GM23338 (cell line): ENCODE data around the gene SARM1. TPM values are rescaled to one million over a fixed set of nuclear protein-coding genes. Genes with fewer than 3 reads are reported as not detected.

Source experiments
- ATAC-seq: fragments of 200-7000 bp; cut with Tn5 transposase; 3 replicates; pipeline ENCODE4 v1.9.1; 2020
- DNase-seq: peaks from one replicate; pipeline ENCODE4 v3.0.0-alpha.2; 2015; ENCODE audit warnings: low spot score
- H2AFZ ChIP-seq: fragments of 200-600 bp; sonication (generic); 2 replicates; pipeline ENCODE4 v1.8.0; 2016; ENCODE audit warnings: antibody characterized with exemption, mild to moderate bottlenecking, moderate library complexity
- H3F3A ChIP-seq: fragments of 200-600 bp; sonication (generic); replicated peaks from 2 replicates; pipeline ENCODE4 v1.8.0; 2017; ENCODE audit warnings: antibody characterized with exemption, mixed run types, low read depth
- H3K27ac ChIP-seq: fragments of 200-600 bp; sonication (generic); 2 replicates; pipeline ENCODE4 v1.6.1; 2016; ENCODE audit warnings: low read depth
- H3K27me3 ChIP-seq: fragments of 200-600 bp; sonication (generic); 2 replicates; pipeline ENCODE4 v1.8.0; 2016; ENCODE audit warnings: mild to moderate bottlenecking, mixed run types, moderate library complexity; ENCODE audit not compliant: insufficient read depth
- H3K36me3 ChIP-seq: fragments of 200-600 bp; sonication (generic); 2 replicates; pipeline ENCODE4 v1.8.0; 2016; ENCODE audit warnings: mild to moderate bottlenecking; ENCODE audit not compliant: insufficient read depth
- H3K4me1 ChIP-seq: fragments of 200-600 bp; sonication (generic); 2 replicates; pipeline ENCODE4 v1.8.0; 2016; ENCODE audit warnings: mild to moderate bottlenecking, moderate library complexity; ENCODE audit not compliant: insufficient read depth
- H3K4me2 ChIP-seq: fragments of 200-600 bp; sonication (generic); 2 replicates; pipeline ENCODE4 v1.7.1; 2017; ENCODE audit warnings: mixed run types
- H3K4me3 ChIP-seq: fragments of 200-600 bp; sonication (generic); 2 replicates; pipeline ENCODE4 v1.6.1; 2016; ENCODE audit warnings: mixed run types
- H3K79me2 ChIP-seq: fragments of 200-600 bp; sonication (generic); replicated peaks from 2 replicates; pipeline ENCODE4 v1.8.0; 2017; ENCODE audit warnings: mild to moderate bottlenecking; ENCODE audit not compliant: insufficient read depth
- H3K9me2 ChIP-seq: fragments of 200-600 bp; sonication (generic); 2 replicates; pipeline ENCODE4 v1.8.0; 2017; ENCODE audit not compliant: insufficient read depth
- H4K20me1 ChIP-seq: fragments of 200-600 bp; sonication (generic); replicated peaks from 2 replicates; pipeline ENCODE4 v1.8.0; 2017; ENCODE audit warnings: mild to moderate bottlenecking; ENCODE audit not compliant: insufficient read depth
- H3K27ac Mint-ChIP-seq: 2 replicates; pipeline ENCODE4 v1.8.0; 2020; ENCODE audit warnings: inconsistent platforms, mild to moderate bottlenecking, moderate library complexity, mixed read lengths
- H3K27me3 Mint-ChIP-seq: 3 replicates; pipeline ENCODE4 v1.8.0; 2022; ENCODE audit warnings: low read depth, mild to moderate bottlenecking, moderate library complexity, mixed read lengths, inconsistent platforms; ENCODE audit not compliant: insufficient read depth, poor library complexity
- H3K36me3 Mint-ChIP-seq: 3 replicates; pipeline ENCODE4 v1.8.0; 2021; ENCODE audit warnings: low read depth, mild to moderate bottlenecking, inconsistent platforms, moderate library complexity, mixed read lengths
- H3K4me1 Mint-ChIP-seq: 3 replicates; pipeline ENCODE4 v1.8.0; 2020; ENCODE audit warnings: mild to moderate bottlenecking, inconsistent platforms, mixed read lengths
- H3K4me3 Mint-ChIP-seq: 3 replicates; pipeline ENCODE4 v1.8.0; 2021; ENCODE audit warnings: moderate library complexity, mild to moderate bottlenecking, inconsistent platforms, mixed read lengths
- H3K9me3 Mint-ChIP-seq: 3 replicates; pipeline ENCODE4 v1.8.0; 2020; ENCODE audit warnings: moderate library complexity, mild to moderate bottlenecking, inconsistent platforms, mixed read lengths
- CREB1 ChIP-seq: fragments of 250-450 bp; sonication (Bioruptor Pico); IDR thresholded peaks from 2 replicates; pipeline ENCODE4 v1.5.0; 2020; ENCODE audit warnings: low read depth, mild to moderate bottlenecking, moderate library complexity
- EZH2 ChIP-seq: fragments of 200-600 bp; sonication (generic); IDR thresholded peaks from one replicate; pipeline ENCODE4 v1.8.0; 2017; ENCODE audit warnings: antibody characterized with exemption, mild to moderate bottlenecking, low read depth; ENCODE audit not compliant: unreplicated experiment
- JUNB ChIP-seq: IDR thresholded peaks from one replicate; pipeline ENCODE4 v1.6.1; 2016; ENCODE audit warnings: antibody characterized with exemption; ENCODE audit not compliant: unreplicated experiment
- NANOG ChIP-seq: IDR thresholded peaks from 2 replicates; pipeline ENCODE4 v1.6.1; 2016; ENCODE audit warnings: antibody characterized with exemption, borderline replicate concordance
- POLR2AphosphoS5 ChIP-seq: IDR thresholded peaks from 2 replicates; pipeline ENCODE4 v1.6.1; 2016; ENCODE audit warnings: antibody characterized with exemption, low read depth
- polyA plus RNA-seq: library from polyadenylated mRNA; unstranded; fragments of >200 nt; fragmentation: Nextera tagmentation; extraction: Ambion mirVana; gene quantifications from 2 replicates; pipeline ENCODE4 v1.2.1, GENCODE V29; 2016
- total RNA-seq: library from RNA; depleted of rRNA; stranded (reverse); fragments of >200 nt; shearing (Covaris generic); gene quantifications from 2 replicates; pipeline ENCODE4 v1.2.3, GENCODE V29; 2014
- TF ChIP-seq, protein P1 (sequence below): fragments of 250-450 bp; sonication (Bioruptor Pico); IDR thresholded peaks from 2 replicates; pipeline ENCODE4 v1.5.0; 2020; ENCODE audit warnings: mild to moderate bottlenecking, moderate library complexity
- TF ChIP-seq, protein P2 (sequence below): IDR thresholded peaks from 2 replicates; pipeline ENCODE4 v1.6.1; 2016; ENCODE audit warnings: antibody characterized with exemption

Gene SARM1
- total and polyA plus RNA-seq, 2 experiments from 2014 or later, result 0.89 to 15.3 TPM

- TF ChIP-seq POLR2AphosphoS5, result no peak
Measured at GRCh38 chr17:28350271-28350670, 21.2 kb upstream of the SARM1 start (continued).

DNA sequence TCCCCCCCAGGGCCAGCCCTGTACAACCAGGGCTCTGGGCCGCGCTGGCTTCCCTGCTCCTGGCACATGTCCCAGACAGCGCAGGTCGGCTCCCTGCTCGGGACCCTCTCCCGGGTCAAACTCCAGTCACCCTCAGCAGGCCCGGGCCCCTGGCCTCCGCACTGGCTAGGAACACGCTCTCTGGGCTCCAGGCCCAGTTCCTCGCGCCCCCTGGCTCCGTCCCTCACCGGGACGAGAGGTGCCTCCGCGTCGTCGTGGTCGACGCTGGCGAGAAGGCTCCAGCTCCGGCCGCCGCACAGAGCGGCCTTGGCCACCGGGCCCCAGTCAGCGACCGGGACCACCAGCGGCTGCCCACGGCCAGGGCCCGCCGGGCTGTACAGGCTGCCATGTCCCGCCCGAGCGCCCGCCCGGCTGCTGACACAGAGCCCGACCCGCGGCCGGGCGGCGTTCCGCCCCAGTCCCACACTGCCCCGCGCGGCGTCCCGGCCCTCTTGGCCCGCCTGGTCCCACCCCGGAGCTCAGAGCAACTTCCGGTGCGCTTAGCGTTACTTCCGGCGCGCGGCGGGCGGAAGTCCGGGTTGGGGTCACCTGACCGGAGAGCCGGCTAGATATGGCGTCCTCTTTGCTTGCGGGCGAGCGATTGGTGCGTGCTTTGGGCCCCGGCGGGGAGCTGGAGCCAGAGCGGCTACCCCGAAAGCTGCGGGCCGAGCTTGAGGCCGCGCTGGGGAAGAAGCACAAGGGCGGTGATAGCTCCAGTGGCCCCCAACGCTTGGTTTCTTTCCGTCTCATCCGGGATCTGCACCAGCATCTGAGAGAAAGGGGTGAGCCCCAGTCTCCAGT lies 14.2 kb upstream of the SARM1 start, which contains the start of gene POLDIP2:
Gene POLDIP2 (minus strand): TSS at position 467 of the 840 bp plus-strand sequence. CDS start 79 bp downstream, at position 388.
- Histone ChIP-seq H2AFZ (peak within 1 kb of the TSS; percentile 89), H3K36me3 (peaks cover 17% of the 10 kb centered on the region)

More for the DNA sequence above, 14.2 kb upstream of the SARM1 start, which contains the start of gene POLDIP2:
- Histone ChIP-seq H3K27ac (peak within 1 kb of the TSS; percentile 83), H4K20me1 (no peaks in the 10 kb centered on the region; the same call in 1 of the 2 replicates), H3K9me2 (no peaks in the 10 kb centered on the region), H3K4me3 (peak within 1 kb of the TSS; percentile 89), H3F3A (no peaks in the 10 kb centered on the region; the same call in 1 of the 2 replicates), H3K79me2 (peaks cover 24% of the 10 kb centered on the region), H3K4me2 (peak within 1 kb of the TSS; percentile 89), H3K27me3 (no peaks in the 10 kb centered on the region), H3K4me1 (peaks cover 13% of the 10 kb centered on the region)
- peak; percentile 97 for DNase-seq
- no peaks in the 10 kb centered on the region; the same call in 2 of the 3 replicates for H3K9me3 Mint-ChIP-seq
- peak; percentile 99 for ATAC-seq
- peak within 1 kb of the TSS; percentile 94 for H3K4me3 Mint-ChIP-seq
- TF ChIP-seq EZH2 (no peak), CREB1 (peak; percentile 83), JUNB (no peak), NANOG (no peak), POLR2AphosphoS5 (peak; percentile 68; the same call in 1 of the 2 replicates)
- TF ChIP-seq, protein P1, sequence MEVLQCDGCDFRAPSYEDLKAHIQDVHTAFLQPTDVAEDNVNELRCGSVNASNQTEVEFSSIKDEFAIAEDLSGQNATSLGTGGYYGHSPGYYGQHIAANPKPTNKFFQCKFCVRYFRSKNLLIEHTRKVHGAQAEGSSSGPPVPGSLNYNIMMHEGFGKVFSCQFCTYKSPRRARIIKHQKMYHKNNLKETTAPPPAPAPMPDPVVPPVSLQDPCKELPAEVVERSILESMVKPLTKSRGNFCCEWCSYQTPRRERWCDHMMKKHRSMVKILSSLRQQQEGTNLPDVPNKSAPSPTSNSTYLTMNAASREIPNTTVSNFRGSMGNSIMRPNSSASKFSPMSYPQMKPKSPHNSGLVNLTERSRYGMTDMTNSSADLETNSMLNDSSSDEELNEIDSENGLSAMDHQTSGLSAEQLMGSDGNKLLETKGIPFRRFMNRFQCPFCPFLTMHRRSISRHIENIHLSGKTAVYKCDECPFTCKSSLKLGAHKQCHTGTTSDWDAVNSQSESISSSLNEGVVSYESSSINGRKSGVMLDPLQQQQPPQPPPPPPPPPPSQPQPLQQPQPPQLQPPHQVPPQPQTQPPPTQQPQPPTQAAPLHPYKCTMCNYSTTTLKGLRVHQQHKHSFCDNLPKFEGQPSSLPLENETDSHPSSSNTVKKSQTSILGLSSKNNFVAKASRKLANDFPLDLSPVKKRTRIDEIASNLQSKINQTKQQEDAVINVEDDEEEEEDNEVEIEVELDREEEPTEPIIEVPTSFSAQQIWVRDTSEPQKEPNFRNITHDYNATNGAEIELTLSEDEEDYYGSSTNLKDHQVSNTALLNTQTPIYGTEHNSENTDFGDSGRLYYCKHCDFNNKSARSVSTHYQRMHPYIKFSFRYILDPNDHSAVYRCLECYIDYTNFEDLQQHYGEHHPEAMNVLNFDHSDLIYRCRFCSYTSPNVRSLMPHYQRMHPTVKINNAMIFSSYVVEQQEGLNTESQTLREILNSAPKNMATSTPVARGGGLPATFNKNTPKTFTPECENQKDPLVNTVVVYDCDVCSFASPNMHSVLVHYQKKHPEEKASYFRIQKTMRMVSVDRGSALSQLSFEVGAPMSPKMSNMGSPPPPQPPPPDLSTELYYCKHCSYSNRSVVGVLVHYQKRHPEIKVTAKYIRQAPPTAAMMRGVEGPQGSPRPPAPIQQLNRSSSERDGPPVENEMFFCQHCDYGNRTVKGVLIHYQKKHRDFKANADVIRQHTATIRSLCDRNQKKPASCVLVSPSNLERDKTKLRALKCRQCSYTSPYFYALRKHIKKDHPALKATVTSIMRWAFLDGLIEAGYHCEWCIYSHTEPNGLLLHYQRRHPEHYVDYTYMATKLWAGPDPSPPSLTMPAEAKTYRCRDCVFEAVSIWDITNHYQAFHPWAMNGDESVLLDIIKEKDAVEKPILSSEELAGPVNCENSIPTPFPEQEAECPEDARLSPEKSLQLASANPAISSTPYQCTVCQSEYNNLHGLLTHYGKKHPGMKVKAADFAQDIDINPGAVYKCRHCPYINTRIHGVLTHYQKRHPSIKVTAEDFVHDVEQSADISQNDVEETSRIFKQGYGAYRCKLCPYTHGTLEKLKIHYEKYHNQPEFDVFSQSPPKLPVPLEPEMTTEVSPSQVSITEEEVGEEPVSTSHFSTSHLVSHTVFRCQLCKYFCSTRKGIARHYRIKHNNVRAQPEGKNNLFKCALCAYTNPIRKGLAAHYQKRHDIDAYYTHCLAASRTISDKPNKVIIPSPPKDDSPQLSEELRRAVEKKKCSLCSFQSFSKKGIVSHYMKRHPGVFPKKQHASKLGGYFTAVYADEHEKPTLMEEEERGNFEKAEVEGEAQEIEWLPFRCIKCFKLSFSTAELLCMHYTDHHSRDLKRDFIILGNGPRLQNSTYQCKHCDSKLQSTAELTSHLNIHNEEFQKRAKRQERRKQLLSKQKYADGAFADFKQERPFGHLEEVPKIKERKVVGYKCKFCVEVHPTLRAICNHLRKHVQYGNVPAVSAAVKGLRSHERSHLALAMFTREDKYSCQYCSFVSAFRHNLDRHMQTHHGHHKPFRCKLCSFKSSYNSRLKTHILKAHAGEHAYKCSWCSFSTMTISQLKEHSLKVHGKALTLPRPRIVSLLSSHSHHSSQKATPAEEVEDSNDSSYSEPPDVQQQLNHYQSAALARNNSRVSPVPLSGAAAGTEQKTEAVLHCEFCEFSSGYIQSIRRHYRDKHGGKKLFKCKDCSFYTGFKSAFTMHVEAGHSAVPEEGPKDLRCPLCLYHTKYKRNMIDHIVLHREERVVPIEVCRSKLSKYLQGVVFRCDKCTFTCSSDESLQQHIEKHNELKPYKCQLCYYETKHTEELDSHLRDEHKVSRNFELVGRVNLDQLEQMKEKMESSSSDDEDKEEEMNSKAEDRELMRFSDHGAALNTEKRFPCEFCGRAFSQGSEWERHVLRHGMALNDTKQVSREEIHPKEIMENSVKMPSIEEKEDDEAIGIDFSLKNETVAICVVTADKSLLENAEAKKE (CRISPR knock-in tag), result no peak
- TF ChIP-seq, protein P2, sequence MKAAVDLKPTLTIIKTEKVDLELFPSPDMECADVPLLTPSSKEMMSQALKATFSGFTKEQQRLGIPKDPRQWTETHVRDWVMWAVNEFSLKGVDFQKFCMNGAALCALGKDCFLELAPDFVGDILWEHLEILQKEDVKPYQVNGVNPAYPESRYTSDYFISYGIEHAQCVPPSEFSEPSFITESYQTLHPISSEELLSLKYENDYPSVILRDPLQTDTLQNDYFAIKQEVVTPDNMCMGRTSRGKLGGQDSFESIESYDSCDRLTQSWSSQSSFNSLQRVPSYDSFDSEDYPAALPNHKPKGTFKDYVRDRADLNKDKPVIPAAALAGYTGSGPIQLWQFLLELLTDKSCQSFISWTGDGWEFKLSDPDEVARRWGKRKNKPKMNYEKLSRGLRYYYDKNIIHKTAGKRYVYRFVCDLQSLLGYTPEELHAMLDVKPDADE, result peak; percentile 91
- H3K36me3 Mint-ChIP-seq, result peaks cover 69% of the 10 kb centered on the region
- peak within 1 kb of the TSS; percentile 93 for H3K27ac Mint-ChIP-seq
- peaks cover 14% of the 10 kb centered on the region for H3K4me1 Mint-ChIP-seq
- peaks cover 6% of the 10 kb centered on the region for H3K27me3 Mint-ChIP-seq
